Posterior vena cava (tissue), 2 donors: ENCODE results near the gene KRCC1. TPM values are rescaled to one million over a fixed set of nuclear protein-coding genes. Genes with fewer than 3 reads are reported as not detected.

ENCODE experiments used
- DNase-seq: peaks from one replicate; pipeline ENCODE4 v3.0.0-alpha.2; 2020; ENCODE audit warnings: low spot score
- intact Hi-C, 2 donors: fragments of 100-400 bp; cut with DNase I; formaldehyde crosslinking; loops; one replicate each; pipeline versions ENCODE4 v1.14.1 to v1.14.2; 2022 to 2023
- total RNA-seq, 2 donors: library from RNA; stranded (reverse); fragmentation: NEBNext Ultra II Directional; extraction: Animal tissue kit (Norgen Biotek cat#: 25700); gene quantifications; one replicate each; pipeline ENCODE4 v1.2.1, GENCODE V29; 2021
- donor health status: DM: yes; HTN: yes; CAD: no.
- donor health status: DM: yes; HTN: yes; CAD: no.

KRCC1 gene
- total RNA-seq, 2 donors from 2014 or later, result 19.9 to 21.8 TPM

DNA sequence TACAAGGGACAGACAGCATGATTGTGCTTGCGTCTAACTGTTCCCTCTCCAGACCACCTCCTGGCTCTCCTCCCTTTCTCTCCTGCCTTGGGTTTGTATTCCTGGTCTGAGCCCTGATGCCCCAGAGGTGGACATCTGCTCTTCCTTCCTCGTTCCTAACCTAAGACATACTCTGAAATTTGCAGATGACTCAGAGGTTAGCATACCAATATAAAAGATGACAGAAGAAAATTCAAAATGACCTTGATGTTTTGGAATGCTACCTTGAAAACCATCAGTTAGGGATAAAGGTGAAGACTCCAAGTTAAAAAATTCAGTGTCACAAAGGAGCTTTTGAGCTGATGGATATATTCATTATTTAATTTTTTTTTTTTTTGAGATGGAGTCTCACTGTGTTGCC, 25.0 kb upstream of the KRCC1 start:
- intact Hi-C loops, result no loop called here
- DNase-seq, result no peak

DNA sequence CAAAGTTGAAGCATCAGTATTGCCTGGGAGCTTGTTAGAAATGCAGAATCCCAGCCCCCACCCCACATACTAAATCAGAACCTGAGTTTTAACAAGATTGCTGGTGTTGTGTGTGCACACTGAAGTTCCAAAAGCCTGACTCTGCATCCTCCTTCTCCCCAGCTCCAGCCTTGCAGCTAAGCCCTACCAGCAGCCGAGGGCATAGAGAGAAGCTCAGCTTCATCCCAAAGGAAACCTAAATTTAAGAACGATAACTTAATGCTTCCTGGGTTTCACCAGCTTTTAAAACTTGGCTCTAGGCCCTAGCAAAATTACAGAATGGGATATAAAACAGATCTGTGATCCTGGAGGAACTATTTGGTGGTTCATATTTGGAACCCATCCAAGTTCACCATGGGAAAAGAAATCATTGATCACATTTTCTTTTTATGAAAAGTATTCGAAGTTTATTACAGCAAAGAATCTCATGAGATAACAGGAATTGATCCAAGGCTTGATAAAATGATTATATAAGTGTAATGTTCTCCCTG, 23.1 kb upstream of the KRCC1 start:
- intact Hi-C loops, result no loop called here

DNA sequence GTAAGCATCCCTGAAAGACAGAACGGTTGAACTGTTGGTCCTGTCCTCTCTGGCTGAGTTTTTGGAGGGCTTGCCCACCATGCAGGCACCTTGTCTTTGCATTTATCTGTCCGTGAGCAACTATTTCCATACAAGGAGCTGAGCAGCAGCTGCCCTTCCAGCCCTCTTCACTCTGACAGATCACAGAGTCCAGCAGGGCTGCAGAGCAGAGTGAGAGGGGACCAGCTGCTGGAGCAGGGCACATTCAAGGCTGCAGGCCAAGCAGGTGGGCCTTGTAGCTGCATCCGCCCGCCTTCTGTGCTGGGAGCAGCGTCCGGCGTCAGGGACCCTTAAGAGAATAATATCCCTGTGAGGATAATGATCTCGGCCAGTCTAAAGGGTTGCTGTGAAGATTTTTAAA, 21.5 kb upstream of the KRCC1 start:
- DNase-seq, result no peak
- intact Hi-C loops, result no loop called here

More for the DNA sequence above, 23.1 kb upstream of the KRCC1 start:
- no peak for DNase-seq

DNA sequence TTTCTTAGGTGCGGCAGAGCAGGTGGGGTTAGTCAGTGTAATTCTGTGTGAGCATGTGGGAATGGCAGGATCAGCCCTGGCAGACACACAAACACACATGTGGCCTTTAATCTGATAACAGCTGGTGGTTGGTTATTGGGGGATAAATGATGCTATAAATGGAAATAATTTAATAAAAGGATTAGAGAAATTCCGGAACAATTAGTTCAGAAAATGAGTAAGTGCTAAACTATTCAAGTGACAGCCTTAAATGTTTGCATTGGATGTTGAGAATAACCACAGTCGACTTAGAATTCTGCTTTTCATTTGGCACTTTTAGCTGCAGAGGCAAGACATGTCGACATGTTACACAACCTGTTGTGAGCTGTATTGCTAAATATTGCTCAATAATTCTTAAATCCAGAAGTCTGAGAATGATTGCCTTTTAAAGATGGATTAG, 19.3 kb upstream of the KRCC1 start:
- intact Hi-C loops, result no loop called here
- no peak for DNase-seq

DNA sequence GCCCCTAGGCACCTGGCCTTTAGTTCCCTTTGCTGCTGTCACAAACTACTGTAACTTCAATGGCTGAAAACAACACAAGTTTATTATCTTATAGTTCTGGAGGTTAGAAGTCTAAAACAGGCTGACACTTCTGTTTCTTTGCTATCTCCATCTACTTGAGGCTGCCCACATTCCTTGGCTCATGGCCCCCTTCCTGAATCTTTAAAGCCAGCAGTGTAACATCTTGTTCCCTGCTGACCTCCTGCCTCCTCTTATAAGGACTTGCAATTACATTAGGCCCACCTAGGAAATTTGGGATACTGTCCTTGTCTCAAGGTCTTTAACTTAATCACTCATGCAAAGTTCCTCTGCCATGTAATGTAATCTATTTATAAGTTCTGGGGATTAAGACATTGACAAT, 18.6 kb upstream of the KRCC1 start:
- DNase-seq, result no peak
- intact Hi-C loops, result no loop called here

DNA sequence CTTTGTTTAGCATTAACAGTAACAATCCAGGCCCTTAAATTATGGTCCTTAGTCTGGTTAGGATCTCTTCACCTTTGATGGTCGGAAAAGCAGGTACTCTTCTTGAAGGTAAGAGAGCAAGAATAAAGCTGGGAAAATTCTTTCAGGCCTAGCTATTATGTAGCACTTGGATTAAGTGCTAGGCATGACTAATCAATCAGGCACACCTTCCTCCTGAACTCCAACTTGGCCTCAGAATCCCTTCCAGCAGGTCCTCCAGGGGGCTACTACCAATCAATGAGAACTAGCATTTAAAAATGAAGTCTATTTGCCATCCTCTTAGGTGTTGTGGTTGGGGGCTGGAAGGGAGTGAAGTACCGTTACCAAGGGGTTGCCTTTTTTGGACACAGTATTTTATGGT, 15.8 kb upstream of the KRCC1 start:
- DNase-seq, result no peak
- intact Hi-C loops, result no loop called here

DNA sequence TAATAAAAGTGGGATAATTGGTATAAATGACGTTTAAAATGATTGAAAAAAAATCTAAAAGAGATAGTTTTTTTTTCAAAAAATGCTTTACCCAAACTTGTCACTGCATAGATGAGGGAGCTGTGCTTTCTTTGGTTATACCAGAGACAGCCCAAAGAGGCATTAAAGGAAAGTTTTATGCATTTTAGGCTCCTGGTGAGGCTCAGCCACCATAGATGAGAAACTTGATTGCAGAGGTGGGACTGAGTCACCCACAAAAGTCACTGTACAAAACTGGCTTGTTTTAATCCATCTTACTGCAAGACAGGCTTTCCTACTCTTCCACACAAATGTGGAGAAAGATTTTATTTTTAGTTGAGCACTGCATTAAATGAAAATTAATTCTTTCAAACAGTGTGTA, 14.5 kb upstream of the KRCC1 start:
- DNase-seq, result no peak
- intact Hi-C loops, result no loop called here

DNA sequence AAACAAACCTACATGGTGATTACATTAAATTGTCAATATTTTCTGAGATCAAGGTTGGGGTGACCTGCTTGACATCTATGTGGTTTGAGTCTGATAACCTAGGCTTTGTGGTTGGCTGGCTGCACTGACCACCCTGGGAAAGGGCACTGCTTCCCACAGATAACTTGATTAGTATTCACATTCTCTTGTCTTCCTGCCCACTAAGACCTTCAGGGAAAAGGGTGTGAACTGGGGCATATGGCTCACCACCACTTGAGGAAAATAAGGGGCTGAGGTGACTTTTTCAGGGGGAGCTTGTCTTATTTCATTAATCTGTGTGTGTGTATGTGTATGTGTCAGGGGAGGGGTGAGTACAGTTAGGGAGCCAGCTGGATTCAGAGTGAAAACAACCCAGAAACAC, 13.5 kb upstream of the KRCC1 start:
- DNase-seq, result no peak
- intact Hi-C loops, result loop anchor here in 1 of 2 donors (10.0 kb wide), 1 partner anchor 96 kb away; no protein-coding TSS in a partner anchor

DNA sequence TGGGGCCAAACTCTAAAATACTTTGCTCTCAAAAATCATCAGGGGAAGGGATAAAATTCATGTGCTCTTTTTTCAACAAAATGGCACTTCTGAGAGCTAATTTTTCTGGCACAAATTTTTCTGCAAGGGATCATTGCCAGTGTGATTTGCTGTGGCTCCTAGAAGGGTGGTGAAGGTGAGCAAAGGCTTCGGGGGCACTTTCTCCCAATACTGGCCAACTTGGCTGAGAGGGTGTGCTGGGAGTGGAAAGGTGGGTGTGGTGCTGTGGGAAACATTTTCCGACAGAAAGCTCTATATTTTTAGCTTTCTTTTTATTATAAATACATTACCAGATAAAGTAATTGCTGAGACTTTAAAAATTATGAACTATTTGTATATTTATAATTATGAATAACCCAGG, 12.5 kb upstream of the KRCC1 start:
- no peak for DNase-seq
- intact Hi-C loops, result loop anchor here in 1 of 2 donors (10.0 kb wide), 1 partner anchor 97 kb away; no protein-coding TSS in a partner anchor

DNA sequence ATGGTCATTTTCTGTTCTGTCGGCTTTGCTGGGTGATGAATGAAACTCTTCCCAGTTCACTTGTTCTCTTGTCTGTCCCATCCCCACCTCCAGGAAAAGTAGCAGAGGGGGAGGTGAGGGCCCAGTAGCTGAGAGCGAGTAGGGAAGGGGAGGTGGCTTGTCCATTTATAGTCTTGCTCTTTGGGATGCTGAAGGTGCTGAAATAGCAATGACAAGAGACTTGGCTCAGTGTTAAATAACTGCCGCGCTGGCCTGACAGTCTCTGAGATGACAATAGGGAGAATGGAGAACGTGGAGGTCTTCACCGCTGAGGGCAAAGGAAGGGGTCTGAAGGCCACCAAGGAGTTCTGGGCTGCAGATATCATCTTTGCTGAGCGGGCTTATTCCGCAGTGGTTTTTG, 12.0 kb upstream of the KRCC1 start, which contains the start of gene SMYD1:
Gene SMYD1, plus strand, starts transcription at position 228 of the 400 bp plus-strand sequence. Its CDS starts 40 bp downstream, at position 268.
- intact Hi-C loops, result loop anchor here in 1 of 2 donors (10.0 kb wide), 1 partner anchor 97 kb away; no protein-coding TSS in a partner anchor
- DNase-seq, result no peak

DNA sequence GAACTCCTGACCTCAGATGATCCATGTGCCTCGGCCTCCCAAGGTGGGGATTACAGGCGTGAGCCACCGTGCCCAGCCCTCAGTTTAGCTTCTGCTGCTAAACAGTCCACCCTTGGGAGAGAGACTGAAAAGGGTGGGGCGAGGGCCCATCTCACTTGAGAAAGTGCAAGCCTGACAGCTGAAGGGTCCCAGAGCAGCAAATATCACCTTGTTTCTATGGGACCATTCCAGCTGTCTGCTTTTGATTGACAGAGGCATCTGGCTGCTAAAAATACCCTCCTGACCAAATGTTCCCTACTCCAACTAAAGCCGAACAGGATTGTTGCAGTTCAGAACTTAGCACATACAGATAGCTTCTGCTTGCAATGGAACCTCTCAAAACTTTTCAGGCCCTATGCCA, 11.6 kb upstream of the KRCC1 start:
- no peak for DNase-seq
- intact Hi-C loops, result loop anchor here in 1 of 2 donors (10.0 kb wide), 1 partner anchor 98 kb away; no protein-coding TSS in a partner anchor

DNA sequence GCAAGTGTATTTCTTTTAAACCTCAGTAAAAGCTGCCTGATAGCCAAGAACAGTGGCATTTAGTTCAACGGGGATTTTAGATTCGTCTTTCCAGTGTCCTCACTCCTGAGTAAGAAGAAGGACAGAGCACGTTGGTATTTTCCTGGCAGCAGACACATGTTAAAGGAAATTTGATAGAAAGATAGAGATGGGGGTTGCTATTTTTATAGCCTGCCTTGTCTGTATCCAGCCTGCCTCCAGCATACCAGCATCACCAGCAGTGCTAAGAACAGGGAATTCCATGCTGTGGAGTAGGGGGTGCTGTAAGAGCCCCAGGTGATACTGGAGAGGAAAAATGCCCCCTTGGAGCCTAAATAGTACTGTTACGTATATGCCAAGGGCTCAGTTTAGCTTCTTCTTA, 11.0 kb upstream of the KRCC1 start:
- intact Hi-C loops, result loop anchor here in 1 of 2 donors (10.0 kb wide), 1 partner anchor 98 kb away; no protein-coding TSS in a partner anchor

DNA sequence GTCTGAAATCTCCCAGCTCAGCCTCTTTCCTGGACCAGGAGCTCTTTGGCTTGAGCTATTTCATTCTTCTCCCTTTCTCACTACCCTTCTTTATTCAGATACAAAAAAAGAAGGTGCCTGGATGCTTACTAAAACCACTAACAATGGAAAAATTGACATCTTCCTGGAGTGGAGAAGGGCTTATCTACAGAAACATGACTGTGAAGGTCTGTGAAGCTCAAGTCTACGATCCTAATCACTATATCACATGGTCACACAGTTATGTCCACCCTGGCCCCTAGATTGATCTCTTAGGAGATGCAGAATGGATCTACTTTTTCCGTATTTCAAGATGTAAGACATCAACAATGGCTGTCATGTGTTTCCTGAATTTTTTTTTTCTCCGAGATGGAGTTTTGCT, 5.7 kb upstream of the KRCC1 start:
- DNase-seq, result no peak
- intact Hi-C loops, result loop anchor here in 1 of 2 donors (10.0 kb wide), 1 partner anchor 104 kb away; no protein-coding TSS in a partner anchor

More for the DNA sequence above, 11.0 kb upstream of the KRCC1 start:
- DNase-seq, result no peak

DNA sequence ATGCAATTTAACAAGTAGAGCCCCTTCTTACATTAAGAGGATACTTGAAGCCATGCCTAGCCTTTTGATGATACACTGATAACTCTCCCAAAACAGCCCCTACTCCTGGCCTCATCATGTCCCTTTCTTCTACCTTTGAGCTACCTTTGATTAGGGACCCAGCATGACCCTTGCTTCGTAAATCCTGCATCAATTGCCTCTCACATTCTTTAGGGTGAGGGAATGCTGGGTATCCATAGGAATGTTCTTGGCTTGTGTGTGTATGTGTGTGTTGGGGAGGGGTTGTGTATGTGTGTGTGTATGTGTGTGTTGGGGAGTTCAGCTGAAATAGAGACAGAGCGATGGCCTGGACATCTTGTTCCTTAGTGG, 5.3 kb upstream of the KRCC1 start:
- intact Hi-C loops, result loop anchor here in 1 of 2 donors (10.0 kb wide), 1 partner anchor 104 kb away; no protein-coding TSS in a partner anchor
- no peak for DNase-seq

DNA sequence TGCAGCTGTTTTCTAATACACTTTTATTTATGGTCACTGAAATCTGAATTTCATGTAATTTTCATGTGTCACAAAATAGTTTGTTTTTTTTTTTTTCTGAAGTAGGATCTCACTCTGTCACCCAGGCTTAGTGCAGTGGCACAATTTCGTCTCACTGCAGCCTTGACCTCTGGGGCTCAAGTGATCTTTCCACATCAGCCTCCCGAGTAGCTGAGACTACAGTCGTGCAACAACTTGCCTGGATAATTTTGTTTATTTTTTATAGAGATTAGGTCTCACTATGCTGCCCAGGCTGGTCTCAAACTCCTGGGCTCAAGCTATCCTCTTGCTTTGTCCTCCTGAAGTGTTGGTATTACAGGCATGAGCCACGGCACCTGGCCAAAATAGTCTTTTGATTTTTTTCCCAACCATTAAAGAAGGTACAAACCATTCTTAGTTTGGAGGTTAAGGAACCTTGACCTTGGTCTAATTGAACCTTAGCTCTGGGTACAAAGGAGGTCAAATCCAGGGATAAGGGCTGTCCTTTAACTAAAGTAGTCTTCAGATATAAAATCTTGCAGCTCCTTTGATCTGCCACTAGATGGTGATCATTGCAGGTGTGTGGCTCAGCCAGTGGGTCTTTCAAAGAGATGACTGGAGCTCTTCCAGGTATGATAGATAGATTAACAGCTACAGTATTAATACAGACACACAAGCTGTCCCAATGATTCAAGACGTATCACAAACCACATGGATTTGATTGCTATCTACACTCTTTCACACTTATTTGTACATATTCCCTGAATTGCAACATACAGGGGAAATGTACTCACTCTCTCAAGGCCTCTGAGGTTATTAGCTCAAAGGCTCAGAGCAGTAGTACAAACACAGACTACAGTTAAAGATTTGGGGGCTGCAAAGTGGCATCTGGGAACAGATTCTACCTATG, 4.7 kb upstream of the KRCC1 start:
- intact Hi-C loops, result loop anchor here in 1 of 2 donors (10.0 kb wide), 1 partner anchor 105 kb away; no protein-coding TSS in a partner anchor
- DNase-seq, result no peak

DNA sequence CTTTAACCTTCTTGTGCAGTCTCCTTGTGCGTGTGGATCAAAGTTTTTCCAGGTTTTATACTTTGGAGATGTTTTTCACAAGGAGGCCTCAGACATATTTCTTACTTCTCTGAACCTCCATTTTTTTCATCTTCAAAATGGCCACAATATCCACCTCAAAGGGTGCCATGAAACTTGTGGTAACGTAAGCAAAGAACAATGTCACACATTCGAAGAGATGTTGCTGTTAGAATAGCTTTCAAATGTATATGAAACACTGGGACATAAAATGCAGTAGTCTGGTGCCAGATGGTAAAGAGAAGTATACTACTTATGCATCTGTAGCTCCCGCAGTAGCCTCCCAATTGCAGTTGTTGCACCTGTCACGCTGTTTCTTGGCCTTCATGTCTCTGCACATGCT, 2.6 kb upstream of the KRCC1 start:
- DNase-seq, result no peak
- intact Hi-C loops, result no loop called here

DNA sequence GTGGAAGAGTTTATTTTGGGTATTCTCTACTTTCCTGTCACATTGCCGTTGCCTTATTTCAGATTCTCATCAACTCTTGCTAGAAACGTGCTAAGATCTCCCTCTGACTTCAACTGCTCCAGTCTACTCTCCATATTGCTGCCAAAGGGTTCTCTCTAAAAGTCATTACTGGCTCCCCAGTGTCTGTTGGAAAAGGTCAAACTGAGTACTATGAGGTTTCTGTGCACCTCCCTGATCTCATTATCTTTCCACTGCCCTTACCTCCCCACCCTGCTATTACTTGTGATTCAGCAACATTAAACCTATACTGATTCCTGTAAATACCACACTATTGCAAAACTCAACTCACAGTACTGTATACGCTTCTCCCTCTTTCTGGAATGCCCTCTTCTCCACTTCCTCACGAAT, 1.9 kb upstream of the KRCC1 start:
- no peak for DNase-seq
- intact Hi-C loops, result no loop called here

DNA sequence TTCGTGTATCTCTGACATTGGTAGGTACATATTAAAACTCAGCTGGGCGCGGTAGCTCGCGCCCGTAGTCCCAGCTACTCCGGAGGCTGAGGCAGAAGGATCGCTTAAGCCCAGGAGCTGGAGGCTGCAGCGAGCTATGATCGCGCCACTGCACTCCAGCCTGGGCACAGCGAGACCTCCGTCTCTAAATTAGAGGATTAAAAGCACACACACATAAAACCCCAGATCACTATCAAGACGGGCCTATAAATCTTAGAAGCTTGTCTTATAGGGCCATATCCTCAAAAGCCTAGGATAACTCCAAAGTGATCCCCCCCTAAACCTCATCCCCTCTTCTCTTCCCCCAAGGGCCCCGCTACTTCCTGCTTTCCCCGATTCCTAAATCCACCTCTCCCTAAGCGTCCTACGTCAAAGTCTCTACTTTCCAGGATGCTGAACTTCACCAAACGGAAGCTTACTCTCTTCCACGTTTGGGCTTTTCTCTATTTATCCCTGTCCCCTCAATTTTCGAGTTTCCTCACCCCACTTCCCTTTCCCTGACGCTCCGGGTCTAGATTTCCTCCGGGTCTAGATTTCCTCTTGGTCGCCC, 707 bp downstream of the KRCC1 start:
- DNase-seq, result no peak
- intact Hi-C loops, result no loop called here

DNA sequence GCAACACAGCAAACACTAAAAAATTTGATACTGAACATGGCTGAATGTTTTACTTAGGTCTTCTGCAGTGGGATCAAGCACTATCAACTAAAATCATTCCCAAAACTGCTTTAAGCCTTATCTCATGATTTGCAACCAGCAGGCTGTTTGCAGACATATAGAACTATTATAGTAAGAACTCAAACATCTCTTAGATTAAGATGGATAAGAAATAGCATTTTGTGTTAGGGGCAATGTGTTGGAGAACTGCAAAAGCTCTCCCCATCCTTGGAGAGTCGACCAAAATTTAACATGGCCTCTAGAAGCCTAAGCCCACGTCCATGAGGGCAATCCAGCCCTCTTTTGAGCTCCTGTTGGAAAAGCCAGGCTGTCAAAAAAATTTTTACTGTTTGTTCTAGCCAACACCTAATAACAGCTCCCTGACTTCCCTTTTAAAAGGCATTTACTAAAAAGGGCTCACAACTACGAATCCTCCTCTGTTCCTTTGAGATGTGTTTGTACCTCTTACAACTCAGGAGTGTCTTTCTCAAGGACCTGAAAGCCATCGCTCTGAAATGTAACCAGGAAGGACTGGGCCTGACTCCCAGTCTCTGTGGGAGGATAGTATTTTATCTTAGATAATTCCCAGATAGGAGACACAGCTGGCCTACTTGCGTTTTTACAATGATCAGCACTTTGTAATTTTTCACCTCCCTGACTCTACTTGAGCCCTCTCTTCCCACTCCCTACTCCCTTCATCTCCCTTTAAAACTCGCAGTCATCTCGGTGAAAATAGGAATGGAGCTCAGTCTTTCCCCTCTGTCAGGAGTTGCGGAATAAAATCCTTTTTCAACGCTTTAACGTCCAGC, 1.4 kb downstream of the KRCC1 start:
- intact Hi-C loops, result no loop called here
- no peak for DNase-seq
